Keratinocyte (primary cell): ENCODE data around the gene CDS2. TPM values are rescaled to one million over a fixed set of nuclear protein-coding genes. Genes with fewer than 3 reads are reported as not detected.

Experiments
- DNase-seq: peaks from one replicate; pipeline ENCODE4 v3.0.0-alpha.2; 2011; ENCODE audit warnings: low read depth, missing footprints, low spot score
- FAIRE-seq: peaks from 2 replicates; lab custom pipeline; 2011; peaks lifted over from hg19 to GRCh38; lab: Jason Lieb, UNC
- H2AFZ ChIP-seq: 2 replicates; pipeline ENCODE4 v1.6.0; 2012; ENCODE audit warnings: low read length, control low read depth, inconsistent platforms; ENCODE audit not compliant: control insufficient read depth
- H3K27ac ChIP-seq: 2 replicates; pipeline ENCODE4 v1.5.1; 2011; ENCODE audit warnings: low read length; ENCODE audit not compliant: control insufficient read depth, insufficient read depth
- H3K27me3 ChIP-seq: 3 replicates; pipeline ENCODE4 v1.6.0; 2011; ENCODE audit warnings: low read length; ENCODE audit not compliant: control insufficient read depth, insufficient read depth; ENCODE audit errors: extremely low read depth
- H3K36me3 ChIP-seq, 2 experiments: 2 replicates in 1 of 2; 3 replicates in 1 of 2; pipeline ENCODE4 v1.5.1; 2011; ENCODE audit warnings: low read length in 2 of 2, mild to moderate bottlenecking in 1 of 2; ENCODE audit not compliant: control insufficient read depth in 2 of 2, insufficient read depth in 2 of 2; ENCODE audit errors: extremely low read depth in 1 of 2
- H3K4me1 ChIP-seq: 3 replicates; pipeline ENCODE4 v1.5.1; 2011; ENCODE audit warnings: low read length; ENCODE audit not compliant: control insufficient read depth, insufficient read depth; ENCODE audit errors: extremely low read depth
- H3K4me2 ChIP-seq: 3 replicates; pipeline ENCODE4 v1.6.0; 2011; ENCODE audit warnings: low read depth, low read length; ENCODE audit not compliant: control insufficient read depth, insufficient read depth; ENCODE audit errors: extremely low read depth
- H3K4me3 ChIP-seq, 3 experiments: fragments of 200-600 bp in 1 of 3; sonication (generic) in 1 of 3; 2 replicates in 2 of 3; 3 replicates in 1 of 3; pipeline ENCODE4 v1.5.1; 2011 to 2016; ENCODE audit warnings: low read length in 3 of 3, mild to moderate bottlenecking in 3 of 3, control low read depth in 2 of 3, inconsistent platforms in 1 of 3, low read depth in 1 of 3, mixed read lengths in 1 of 3, mixed run types in 1 of 3, moderate library complexity in 1 of 3; ENCODE audit not compliant: control insufficient read depth in 2 of 3, insufficient read depth in 2 of 3; ENCODE audit errors: extremely low read depth in 1 of 3
- H3K79me2 ChIP-seq: 2 replicates; pipeline ENCODE4 v1.6.0; 2012; ENCODE audit warnings: low read length; ENCODE audit not compliant: control insufficient read depth, insufficient read depth
- H3K9ac ChIP-seq: 3 replicates; pipeline ENCODE4 v1.6.0; 2011; ENCODE audit warnings: low read length; ENCODE audit not compliant: control insufficient read depth, insufficient read depth; ENCODE audit errors: extremely low read depth
- H3K9me1 ChIP-seq: 3 replicates; pipeline ENCODE4 v1.6.0; 2011; ENCODE audit warnings: low read length; ENCODE audit not compliant: control insufficient read depth, insufficient read depth; ENCODE audit errors: extremely low read depth
- H3K9me3 ChIP-seq: 2 replicates; pipeline ENCODE4 v1.5.1; 2012; ENCODE audit warnings: low read depth, low read length; ENCODE audit not compliant: control insufficient read depth
- H4K20me1 ChIP-seq: 3 replicates; pipeline ENCODE4 v1.6.0; 2011; ENCODE audit warnings: low read length; ENCODE audit not compliant: control insufficient read depth, insufficient read depth; ENCODE audit errors: extremely low read depth
- EZH2 ChIP-seq: IDR thresholded peaks from one replicate; pipeline ENCODE4 v1.6.1; 2012; ENCODE audit warnings: inconsistent platforms, mild to moderate bottlenecking, low read length, moderate library complexity
- dilution Hi-C: fragments of 300-500 bp; cut with MboI; formaldehyde crosslinking; loops from one replicate; pipeline ENCODE4 v1.7.0; 2020; ENCODE audit warnings: low sequenced_read_pairs; ENCODE audit not compliant: extremely low pct_ligation_motif_present
- polyA plus RNA-seq, 5 experiments: library from polyadenylated mRNA; depleted of rRNA in 3 of 5; stranded (reverse) in 3 of 5; stranded (forward) in 1 of 5; unstranded in 1 of 5; fragments of >200 nt; gene quantifications; 1 replicate in 1 of 5; 2 replicates in 3 of 5; 3 replicates in 1 of 5; pipeline versions ENCODE4 v1.2.1 to v1.2.3, GENCODE V29; 2011 to 2012; ENCODE audit warnings: missing spikeins in 2 of 5, low read depth in 1 of 5, low replicate concordance in 1 of 5
- TF ChIP-seq, protein P1 (sequence below), 3 experiments: IDR thresholded peaks in 1 of 3; conservative IDR thresholded peaks in 1 of 3; optimal IDR thresholded peaks in 1 of 3; 2 replicates in 2 of 3; 3 replicates in 1 of 3; pipeline versions ENCODE3 to v1.5.1; 2011; ENCODE audit warnings: low read length in 3 of 3, mild to moderate bottlenecking in 3 of 3, moderate library complexity in 2 of 3, control low read depth in 1 of 3, inconsistent platforms in 1 of 3; ENCODE audit not compliant: insufficient read depth in 2 of 3; ENCODE audit errors: extremely low read depth in 1 of 3

Gene CDS2
- polyA plus RNA-seq, 1 donor (not counting 4 experiments of a cell fraction or from before 2014, with no cell fraction given), result 67.1 TPM

DNA sequence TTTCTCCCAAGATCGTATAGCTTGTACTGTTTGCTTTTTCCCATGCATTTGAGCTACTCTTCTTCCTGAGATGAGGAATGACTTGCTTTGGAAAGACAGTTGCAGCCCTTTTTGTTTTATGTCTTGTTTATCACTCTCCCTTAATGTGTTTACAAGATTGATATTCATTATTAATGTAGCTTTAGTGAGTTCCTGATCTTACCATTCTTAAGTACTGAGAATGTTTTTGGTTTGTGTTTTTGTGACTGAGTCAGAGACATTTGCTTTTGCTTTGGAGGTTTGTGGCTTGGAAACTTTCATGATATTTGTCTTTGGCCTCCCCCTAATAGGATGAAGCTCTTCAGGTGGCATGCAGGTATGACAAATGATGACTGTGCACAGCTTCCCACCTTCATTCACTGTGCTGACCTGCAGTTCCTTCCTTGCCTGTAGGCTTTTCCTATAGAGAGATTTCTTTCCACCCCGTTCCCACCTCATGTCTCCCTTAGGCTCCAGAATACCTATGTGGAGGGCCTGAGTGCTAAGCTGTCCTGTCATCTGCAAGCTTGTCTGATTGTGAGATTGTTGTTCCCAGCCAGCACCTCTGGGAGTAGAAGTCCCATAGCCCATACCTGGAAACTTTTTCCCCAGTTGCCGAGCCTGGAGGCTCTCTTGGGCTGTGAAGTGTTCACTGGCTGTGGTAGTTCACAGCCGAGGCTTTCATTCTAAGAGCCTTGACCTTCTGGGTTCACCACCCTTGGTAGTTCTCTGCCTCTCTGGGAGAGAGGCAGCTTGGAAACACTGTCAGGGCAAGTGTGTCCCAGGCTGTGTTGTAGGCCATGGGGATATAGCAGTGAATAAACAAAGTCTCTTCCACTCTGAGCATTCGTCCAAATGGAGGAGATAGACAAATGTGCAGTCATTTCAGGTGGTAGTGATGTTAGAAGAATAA is 27.1 kb downstream of the CDS2 start:
- FAIRE-seq, result peak; percentile 99
- dilution Hi-C loops, result no loop called here

DNA sequence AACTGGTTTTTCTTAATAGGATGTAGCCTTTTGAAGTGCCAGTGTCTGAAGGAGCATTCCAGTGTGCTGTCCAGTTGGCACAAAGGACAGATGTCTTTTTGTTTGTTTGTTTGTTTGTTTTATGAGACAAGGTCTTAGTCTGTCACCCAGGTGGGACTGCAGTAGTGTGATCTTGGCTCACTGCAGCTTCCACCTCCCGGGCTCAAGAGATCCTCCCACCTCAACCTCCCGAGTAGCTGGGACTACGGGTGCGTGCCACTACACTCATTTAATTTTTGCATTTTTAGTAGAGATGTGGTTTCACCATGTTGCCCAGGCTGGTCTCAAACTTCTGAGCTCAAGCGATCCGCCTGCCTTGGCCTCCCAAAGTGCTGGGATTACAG is 27.7 kb downstream of the CDS2 start:
- no peaks in the 10 kb centered on the region for H3K36me3 ChIP-seq
- H3K4me2 ChIP-seq, result peak overlapping the region; percentile 68
- no peaks in the 10 kb centered on the region for H3K9me3 ChIP-seq
- FAIRE-seq (no peak), DNase-seq (no peak)
- no peak overlapping the region for H2AFZ ChIP-seq
- no peaks in the 10 kb centered on the region for H3K27me3 ChIP-seq
- H3K79me2 ChIP-seq, result peaks cover 60% of the 10 kb centered on the region
- no peak for TF ChIP-seq EZH2
- TF ChIP-seq, protein P1, sequence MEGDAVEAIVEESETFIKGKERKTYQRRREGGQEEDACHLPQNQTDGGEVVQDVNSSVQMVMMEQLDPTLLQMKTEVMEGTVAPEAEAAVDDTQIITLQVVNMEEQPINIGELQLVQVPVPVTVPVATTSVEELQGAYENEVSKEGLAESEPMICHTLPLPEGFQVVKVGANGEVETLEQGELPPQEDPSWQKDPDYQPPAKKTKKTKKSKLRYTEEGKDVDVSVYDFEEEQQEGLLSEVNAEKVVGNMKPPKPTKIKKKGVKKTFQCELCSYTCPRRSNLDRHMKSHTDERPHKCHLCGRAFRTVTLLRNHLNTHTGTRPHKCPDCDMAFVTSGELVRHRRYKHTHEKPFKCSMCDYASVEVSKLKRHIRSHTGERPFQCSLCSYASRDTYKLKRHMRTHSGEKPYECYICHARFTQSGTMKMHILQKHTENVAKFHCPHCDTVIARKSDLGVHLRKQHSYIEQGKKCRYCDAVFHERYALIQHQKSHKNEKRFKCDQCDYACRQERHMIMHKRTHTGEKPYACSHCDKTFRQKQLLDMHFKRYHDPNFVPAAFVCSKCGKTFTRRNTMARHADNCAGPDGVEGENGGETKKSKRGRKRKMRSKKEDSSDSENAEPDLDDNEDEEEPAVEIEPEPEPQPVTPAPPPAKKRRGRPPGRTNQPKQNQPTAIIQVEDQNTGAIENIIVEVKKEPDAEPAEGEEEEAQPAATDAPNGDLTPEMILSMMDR (optimal IDR thresholded peaks at IDR 0.05 in 1 of 3, IDR thresholded peaks at IDR 0.05 in 1 of 3, conservative IDR thresholded peaks at IDR 0.05 in 1 of 3; ENCODE audit: extremely low read depth in 1 of 3, insufficient read depth in 2 of 3, low read length in 3 of 3), result no peak
- no peak overlapping the region for H3K9ac ChIP-seq
- no peak overlapping the region for H3K4me3 ChIP-seq
- H4K20me1 ChIP-seq, result no peaks in the 10 kb centered on the region
- dilution Hi-C loops, result no loop called here
- H3K27ac ChIP-seq, result peak overlapping the region; percentile 67
- H3K9me1 ChIP-seq, result peaks cover 6% of the 10 kb centered on the region
- peaks cover 35% of the 10 kb centered on the region for H3K4me1 ChIP-seq

More for the DNA sequence above, 27.1 kb downstream of the CDS2 start:
- Histone ChIP-seq H3K36me3 (no peaks in the 10 kb centered on the region), H3K4me3 (peak overlapping the region in 1 of 3 experiments; percentile 42), H3K27me3 (no peaks in the 10 kb centered on the region), H3K9ac (peak overlapping the region; percentile 52), H3K79me2 (peaks cover 65% of the 10 kb centered on the region), H3K27ac (peak overlapping the region; percentile 79), H3K4me2 (peak overlapping the region; percentile 68), H4K20me1 (no peaks in the 10 kb centered on the region), H3K9me1 (peaks cover 6% of the 10 kb centered on the region), H3K9me3 (no peaks in the 10 kb centered on the region), H2AFZ (peak overlapping the region; percentile 30), H3K4me1 (peaks cover 35% of the 10 kb centered on the region)
- TF ChIP-seq EZH2, result no peak
- TF ChIP-seq, protein P1 (optimal IDR thresholded peaks at IDR 0.05 in 1 of 3, IDR thresholded peaks at IDR 0.05 in 1 of 3, conservative IDR thresholded peaks at IDR 0.05 in 1 of 3; ENCODE audit: extremely low read depth in 1 of 3, insufficient read depth in 2 of 3, low read length in 3 of 3), result peak in 2 of 3 experiments; percentile 12 to 37
- peak; percentile 89 for DNase-seq
